GM18508 (cell line): ENCODE results near the gene NGB.
"Not testable (repeated sequence)": the region's sequence is repeated elsewhere in the genome, so short reads cannot be mapped to it uniquely, and the experiment has no call there.

ENCODE experiments used
- ATAC-seq: cut with Tn5 transposase; IDR thresholded peaks from one replicate; pipeline ENCODE4 v1.9.1; 2021; ENCODE audit warnings: moderate number of reproducible peaks; ENCODE audit not compliant: insufficient read depth, unreplicated experiment

NGB gene

DNA sequence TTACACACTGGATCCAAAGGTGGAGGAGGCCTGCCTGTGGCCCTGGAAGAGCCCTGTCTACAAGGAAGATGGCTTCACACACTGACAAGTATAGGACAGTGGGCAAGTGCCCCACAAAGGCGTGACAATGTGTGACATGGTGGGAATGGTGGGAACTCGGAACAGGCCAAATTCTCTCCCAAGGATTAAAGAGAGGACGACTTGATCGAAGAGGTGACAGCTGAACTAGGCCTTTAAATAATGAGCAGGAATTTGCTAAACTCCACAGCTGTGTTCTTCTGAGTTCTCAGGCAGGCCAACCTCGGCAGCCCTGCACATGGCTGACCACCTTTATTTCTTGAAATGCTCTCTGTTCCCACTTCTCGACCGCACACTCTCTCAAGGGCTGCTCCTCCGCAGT, 25.9 kb upstream of the NGB start:
- no peak for ATAC-seq

DNA sequence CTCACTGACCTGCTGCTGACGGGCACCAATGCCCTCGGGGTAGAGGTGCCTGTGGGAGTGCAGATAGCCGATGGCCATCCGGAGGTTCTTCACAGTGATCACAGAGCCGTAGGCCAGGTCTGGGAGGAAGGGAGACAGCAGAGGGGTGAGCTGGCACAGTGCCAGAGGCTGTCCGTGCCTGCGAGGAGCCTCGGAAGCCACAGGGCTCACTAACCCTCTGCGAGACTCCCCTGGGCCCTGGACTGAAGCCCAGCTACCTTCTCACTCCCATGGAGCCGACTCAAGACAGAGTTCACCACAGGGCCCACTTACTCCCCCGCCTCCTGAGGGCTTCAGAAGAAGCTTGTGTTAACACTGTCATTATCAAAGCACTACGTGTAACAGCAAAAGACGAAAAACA, 25.1 kb upstream of the NGB start:
- no peak for ATAC-seq

DNA sequence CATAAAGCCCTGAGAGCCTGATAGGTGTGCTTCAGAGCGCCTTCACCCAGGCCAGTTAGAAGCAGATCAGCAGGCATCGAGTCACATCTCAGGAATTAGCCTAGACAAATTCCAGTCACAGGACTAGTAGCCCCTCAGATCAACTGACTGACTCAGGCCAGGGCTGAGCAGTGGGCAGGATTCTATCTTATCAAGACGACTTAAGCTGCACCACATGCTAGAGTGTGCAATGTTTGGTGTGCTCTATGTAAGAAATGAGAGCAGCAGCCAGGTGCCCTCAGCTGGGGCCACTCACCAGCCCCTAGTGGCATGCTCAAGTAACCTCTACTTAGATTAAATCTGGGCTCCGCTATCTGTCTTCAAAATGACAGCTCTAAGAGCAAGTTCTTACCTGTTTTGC, 19.7 kb upstream of the NGB start:
- ATAC-seq, result no peak

DNA sequence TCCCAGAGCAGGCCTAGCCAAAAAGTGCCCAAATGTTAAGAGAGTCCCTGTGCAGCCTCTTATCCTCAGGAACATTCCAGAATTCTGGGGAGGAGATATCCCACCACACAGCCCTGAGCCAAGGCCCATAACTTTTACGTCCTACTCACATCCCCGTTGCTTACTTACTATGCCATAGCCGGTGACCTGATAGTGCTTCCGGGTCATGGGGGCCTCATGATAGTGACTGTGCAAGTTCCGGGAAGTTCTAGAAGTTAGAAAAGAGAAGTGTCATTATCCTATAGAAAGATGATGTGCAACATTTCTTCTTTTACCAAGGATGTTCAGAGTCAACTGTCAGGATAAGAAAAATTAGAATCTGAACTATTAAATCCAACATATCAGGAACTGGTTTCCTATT, 15.6 kb upstream of the NGB start:
- ATAC-seq, result no peak

DNA sequence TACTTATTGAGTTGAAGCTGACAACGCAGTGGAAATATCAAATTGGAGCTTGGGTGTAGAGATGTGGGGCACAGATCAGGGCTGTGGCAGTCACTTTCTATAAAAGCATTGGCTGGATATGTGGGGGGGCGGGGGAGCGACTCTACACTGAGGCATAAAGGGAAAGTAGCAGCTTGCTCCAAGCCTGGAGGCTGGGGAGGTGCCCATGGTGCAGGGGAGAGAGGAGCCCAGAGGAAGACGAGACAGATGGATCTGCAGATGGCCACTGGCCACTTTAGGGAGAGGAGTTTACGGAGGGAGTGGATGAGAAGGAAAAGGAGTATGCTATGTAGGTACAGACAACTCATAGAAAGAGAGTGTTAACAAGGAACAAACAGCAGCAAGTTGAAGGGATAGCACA, 13.5 kb upstream of the NGB start:
- no peak for ATAC-seq

DNA sequence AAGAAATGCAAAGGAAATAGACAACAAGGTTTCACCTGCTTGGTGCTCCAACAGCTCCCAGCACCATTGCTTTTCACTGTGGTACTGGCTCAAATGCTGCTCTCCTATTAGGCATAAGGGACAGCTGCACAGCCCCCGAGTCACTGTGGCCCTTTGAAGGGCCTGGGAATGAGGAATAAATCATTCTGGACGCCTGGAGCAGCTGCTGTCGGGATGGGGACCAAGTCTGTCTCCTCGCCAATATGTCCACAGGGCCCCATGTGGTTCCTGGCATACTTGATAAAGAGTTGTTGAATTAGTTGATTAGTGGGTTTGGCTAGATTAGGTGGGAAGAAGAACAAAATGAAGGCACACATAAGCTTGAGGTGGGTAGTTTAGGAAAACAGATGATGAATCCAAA, 13.1 kb upstream of the NGB start:
- no peak for ATAC-seq

DNA sequence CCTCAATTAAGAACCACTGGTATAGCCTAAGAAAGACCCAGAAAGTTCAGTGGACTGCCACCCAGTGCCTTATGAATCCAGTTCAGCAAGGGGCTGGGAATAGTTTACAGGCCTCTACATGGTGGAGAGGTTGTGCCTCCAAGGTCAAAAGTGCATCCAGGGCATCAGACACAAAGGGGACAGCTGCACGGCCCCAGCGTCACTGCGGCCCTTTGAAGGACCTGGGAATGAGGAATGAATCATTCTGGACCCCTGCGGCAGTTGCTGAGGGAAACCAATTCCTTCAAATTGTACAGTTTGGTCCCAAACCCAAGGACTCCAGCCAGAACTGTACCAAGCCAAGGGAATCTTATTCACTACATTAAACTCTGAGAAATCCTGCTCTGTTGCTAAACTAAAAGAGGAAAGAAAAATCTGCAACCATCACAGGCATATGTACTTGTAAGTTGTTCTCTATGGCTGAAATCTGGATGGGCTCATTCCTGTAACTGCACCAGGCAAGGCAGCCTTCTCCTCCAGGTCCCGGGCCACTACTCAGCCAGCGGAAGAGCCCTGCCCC, 10.9 kb upstream of the NGB start:
- ATAC-seq, result no peak

DNA sequence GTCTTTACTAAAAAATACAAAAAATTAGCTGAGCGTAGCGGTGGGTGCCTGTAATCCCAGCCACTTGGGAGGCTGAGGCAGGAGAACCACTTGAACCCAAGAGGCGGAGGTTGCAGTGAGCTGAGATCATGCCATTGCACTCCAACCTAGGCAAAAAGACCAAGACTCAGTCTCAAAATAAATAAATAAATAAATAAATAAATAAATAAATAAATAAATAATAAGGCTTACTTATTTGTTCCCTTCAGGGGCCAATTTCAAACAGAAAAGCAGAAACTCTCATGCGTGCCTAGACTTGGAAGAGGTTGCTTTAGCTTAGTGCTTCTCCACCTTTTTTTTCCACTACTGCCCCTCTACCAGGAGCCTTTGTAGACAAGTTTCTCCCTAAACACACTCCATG, 9.9 kb upstream of the NGB start:
- ATAC-seq, result not testable (repeated sequence)

DNA sequence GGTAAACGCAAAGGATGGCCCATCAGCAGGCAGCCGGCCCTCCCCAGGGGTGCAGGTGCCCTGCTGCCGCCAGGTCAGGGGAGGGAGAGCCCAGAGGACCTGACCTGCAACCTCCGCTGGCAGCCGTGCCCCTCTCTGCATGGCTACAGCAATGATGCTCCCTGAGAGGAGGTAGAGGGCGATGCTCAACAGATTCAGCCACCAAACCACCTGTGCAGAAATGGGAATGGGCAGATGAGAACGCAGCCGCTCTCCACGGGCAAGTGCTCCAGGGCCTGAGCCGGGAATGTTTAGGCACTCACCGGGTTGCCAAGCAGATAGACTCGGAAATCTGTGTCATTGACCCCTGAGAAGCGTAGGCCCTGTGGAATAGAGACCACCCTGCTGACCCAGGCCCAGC, 8.7 kb upstream of the NGB start:
- no peak for ATAC-seq

DNA sequence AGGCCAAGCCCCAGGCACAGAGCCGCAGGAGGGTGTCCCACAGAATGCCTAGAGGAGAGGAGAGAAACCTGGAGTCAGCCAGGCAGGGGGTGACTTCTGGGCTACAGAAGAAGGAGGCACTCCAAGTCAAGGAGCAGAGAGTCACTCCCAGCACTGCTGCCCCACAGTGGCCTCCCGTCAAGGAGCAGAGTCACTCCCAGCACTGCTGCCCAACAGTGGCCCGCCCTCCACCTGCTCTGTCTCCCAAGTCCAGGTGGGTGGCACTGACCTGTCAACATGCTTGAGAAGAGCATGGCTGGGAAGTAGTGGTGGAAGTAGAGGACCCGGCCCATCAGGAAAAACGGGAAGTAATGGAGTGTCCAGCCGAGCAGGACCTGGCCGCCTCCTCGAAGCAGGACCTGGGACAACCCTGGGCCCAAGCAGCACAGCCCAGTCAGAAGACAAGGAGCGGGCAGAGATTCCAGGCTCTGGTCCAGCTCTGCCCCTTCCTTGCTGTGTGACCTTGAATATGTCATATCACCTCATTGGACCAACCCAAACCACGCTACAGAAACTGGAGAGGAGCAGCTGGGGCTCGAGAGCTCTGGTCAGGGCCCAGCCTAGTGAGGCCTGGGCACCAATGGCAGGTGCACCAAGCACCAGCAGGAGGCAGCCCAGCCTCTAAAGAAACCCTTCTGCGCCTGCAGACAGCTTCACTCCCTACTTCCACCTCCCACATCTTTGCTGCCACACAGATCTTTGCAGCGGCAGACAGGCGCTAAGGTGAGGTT, 7.6 kb upstream of the NGB start:
- ATAC-seq, result no peak

DNA sequence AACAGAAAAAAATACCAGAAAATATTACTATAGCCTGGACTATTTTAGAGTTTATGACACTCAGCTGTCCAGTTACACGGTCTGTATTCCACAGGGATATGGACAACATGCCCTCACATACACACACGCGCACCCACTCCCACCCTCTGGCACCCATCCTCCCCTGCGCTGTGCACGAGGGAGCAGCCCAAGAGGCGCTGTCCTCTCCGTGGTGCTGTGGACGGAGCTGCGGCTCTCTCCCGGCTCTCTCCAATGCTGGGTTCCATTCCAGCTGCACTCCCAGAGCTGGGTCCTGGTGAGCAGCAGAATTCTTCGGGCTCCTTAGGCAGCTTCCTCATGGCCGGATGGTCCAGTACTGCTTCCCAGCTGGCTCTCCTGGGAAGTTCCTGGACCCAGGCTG, 6.0 kb upstream of the NGB start:
- ATAC-seq, result no peak

DNA sequence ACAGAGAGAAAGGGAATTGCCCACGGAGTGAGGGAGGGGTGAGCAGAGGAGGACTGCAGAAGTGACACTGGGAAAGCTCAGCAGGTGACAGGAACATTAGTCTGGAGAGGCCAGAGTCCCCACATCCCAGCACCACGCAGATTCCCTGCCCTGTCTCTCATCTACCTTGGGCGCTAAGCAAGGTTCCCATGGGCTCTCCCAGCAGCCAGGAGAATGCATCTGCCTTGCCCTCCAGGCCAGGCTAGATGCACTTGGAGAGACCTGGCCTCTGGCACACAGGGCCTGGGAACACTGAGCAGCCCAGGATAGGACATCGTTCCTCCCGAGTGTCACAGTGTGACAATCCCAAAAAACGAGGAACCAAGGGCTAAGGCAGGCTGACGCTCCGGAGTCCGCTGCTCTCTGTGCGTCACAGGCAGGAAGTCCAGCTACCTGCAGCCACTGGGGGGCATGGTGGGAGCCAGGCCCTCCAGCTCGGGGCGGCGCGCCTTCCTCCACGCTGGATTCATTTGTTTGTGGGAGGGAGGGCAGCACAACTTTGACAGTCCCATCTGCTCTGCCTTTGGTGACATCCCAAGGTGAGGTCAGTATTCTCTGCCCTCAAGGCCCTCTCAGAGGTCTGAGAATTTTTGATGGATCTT, 5.4 kb upstream of the NGB start:
- no peak for ATAC-seq

DNA sequence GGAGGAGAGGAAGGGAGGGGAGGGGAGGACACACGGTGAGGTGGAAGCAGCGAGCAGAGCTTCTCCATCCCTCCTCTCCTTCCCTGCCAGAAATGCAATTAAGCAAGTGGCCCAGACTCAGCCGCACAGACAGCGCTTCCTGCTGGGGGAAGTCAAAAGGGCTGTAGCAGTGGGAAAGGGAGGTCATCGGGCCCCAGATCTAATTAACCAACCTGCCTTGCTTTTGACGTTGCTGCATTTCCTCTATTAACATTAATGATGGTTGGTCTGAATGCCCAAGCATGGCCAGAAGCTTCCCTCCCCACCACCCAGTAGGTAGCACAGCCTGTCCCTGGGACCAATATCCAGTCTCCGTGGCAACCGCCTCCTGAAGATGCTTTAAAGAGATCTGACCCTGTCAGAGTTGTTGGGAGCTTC, 4.6 kb upstream of the NGB start:
- no peak for ATAC-seq

DNA sequence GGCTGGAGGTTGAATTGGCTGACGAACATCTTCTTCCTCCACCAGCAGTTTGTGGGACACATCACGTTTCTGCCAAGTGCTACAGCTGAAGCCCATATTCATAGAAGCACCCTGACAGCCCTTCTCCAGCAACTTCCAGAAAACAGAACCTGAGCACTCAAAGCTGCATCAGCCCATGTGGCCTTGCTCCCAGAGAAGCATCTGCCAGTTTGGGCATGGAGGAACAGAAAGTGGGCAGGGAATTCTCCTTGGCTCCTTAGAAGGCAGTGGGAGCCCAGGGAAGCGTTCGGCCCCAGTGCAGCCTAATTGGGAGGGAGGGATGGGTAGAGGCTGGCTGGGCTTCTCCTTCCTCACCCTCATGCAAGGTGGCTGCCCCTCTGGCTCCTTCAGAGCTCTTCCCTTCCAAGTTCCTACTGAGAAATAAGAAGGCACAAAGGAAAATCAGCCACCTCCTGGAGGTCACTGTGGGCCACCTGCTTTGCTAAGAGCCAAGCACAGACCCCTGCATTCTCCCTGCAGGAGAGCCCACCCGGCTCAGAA, 4.1 kb upstream of the NGB start:
- ATAC-seq, result no peak

DNA sequence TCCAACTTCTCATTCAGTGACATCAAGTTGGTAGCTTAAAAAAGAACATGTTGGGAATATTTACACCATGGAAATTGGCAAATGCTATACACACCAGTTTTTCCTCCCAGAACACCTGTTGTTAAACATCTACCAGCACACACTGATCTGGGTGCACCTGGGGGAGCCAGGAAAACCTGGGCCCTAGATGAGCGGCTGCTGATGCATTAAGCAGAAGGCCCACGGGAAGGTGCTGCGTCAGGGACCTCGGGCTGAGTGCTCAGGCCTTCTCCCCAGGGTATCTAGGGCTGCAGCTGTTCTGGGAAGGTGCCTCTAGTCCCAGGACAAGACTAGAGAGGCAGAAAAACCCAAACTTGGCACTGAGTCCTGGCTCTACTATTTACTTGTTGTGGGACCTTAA, 2.8 kb upstream of the NGB start:
- no peak for ATAC-seq

DNA sequence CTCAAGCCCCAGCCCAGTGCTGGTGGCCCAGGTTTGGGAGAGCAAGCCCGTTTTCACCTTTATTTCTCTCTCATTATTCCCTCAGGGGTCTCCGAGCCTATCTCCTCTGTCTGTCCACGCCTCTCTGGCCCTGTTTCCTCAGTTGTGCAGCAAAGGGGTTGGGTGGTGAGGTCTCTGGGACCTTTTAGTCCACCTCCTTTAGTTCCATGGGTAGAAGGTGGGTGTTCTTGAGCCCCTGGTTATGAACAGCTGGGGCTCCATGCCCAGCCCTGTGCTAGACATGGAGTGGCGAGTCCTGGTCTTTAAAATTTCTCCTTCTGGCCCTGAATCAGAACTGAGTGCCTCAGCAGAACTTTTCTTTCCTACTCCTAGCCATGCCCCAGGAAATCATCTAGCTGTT, 1.3 kb upstream of the NGB start:
- ATAC-seq, result no peak

DNA sequence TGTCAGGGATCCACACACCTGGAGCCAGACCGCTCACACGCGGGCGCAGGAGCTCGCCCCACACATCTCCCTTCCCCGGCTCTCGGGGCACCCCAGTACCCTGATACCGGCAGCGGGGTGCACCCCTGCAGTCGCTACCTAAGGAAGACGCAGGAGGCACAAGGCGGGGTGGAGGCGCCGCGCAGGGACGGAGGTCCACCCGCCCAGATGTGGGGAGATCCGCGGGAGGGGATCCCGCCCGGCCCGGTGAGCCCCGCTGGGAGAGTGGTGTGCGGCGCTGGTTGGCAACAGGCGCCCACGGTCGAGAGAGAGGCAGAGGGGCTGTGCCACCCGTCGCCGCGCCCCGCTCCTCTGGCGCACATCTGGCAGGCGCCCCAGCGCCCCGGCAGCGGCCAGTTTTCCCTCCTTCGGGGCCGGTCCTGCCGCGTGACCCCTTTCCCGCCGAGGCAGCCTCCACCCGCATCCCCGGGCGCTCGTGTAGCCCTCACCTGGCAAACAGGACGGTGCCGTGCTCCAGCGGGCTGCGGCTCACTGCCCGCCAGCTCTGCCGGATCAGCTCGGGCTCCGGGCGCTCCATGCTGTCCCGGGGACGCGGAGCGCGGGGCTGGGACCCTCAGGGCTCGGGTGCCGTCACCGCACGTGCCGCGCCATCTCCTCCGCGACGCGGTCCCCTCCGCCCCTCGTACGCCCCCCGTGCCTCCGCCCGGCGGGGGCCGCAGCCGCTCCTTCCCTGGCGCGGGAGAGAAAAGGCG, 469 bp downstream of the NGB start:
- ATAC-seq, result no peak

DNA sequence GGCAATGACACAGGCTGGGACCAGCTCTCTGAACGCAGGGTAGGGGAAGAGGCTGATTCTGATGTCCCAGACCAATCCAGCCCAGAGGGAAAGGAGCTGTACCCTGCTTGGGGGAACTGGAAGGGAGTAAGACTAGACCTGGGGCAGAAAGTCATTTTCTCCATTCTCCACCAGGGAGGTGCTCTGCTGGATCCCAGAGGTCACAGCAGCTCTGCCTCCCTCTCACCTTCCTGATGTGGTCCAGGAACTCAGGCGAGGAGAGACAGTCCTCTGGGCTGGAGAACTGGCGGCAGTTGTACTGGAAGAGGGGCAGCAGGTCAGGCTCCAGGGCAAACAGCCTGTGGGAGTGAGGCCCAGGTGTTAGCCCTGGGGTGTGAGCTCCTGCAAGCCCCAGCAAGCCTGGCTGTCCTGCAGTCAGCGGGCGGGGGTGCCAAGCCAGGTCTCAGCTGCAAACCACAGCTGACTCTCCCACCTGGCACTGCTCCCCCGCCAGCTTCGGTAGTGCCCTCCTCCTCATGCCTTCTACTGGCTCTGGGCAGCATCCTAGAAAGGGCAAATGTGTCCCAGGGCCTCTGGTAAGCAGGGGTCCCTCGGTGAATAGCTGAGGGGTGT, 1.9 kb downstream of the NGB start:
- no peak for ATAC-seq

DNA sequence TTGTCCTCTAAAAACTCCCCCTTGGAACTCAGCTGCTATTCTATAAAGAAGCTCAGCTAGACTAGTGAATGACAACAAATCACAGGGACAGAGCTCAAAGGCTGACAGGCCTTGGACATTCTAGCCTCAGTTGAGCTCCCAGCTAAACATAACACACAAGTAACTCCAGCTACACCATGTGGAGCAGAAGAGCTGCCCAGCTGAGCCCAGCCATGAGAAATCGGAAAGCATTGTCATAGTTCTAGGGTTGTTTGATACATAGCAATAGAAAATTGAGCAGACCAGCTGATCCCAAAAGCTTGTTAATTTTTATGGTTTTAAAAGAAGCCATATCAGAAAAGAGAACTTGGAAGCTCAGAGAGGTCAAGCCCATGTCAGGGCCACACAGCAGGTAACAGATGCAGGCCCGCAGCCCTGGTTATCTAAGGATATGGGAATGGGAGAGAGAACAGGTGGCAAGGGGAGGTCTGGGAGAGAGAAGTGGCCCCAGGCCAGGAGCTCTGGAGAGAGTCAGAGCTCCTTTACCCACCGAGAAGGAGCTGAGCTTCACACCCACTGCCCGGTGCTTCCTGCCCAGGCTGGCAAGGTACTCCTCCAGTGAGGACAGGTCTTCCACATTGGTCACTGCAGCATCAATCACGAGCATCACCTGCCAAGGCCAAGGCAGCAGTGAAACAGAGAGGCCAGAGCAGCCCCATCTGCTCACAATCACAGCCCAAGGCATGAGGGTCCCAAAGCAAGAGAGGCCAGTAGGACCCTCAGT, 2.9 kb downstream of the NGB start:
- ATAC-seq, result no peak

DNA sequence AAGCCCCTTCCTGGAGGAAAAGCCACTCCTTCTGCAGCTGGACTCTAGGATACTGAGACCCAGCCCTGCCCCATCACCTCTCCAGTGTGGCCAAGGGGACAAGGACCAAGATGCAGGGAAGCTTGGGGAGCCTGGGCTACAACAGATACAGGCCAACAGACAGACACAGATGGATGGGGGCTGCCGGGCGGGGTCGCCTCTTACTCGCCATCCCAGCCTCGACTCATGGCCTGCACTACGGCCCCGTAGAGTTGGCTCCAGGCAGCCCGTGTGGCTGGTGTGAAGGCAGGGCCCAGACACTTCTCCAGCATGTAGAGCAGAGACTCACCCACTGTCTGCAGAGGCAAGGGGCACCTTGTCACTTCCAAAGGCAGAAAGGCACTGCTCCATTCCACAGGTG, 4.7 kb downstream of the NGB start:
- no peak for ATAC-seq
